SK-N-SH (cell line): Measurements from ENCODE around the gene CISD2. TPM values are rescaled to one million over a fixed set of nuclear protein-coding genes. Genes with fewer than 3 reads are reported as not detected.
A peak's percentile ranks its signal among the peaks of the same experiment; 100 is the strongest.

ENCODE experiments used
- CTCF ChIA-PET: fragments of 300-600, 350-600 bp; formaldehyde crosslinking; extraction: SDS; loops from one replicate; lab custom pipeline; 2021; lab: Yijun Ruan, JAX
- POLR2A ChIA-PET: fragments of 350-600 bp; sonication (Branson Sonifier 250); formaldehyde crosslinking; extraction: SDS; loops from one replicate; lab custom pipeline; 2020; ENCODE audit warnings: antibody characterized with exemption, inconsistent platforms; lab: Yijun Ruan, JAX
- DNase-seq: peaks from one replicate; pipeline ENCODE4 v3.0.0; 2012
- H2AFZ ChIP-seq: fragments of 200-600 bp; sonication (generic); 2 replicates; pipeline ENCODE4 v1.8.1; 2016; ENCODE audit warnings: antibody characterized with exemption, mild to moderate bottlenecking, low read depth
- H3F3A ChIP-seq: fragments of 200-600 bp; sonication (generic); replicated peaks from 2 replicates; pipeline ENCODE3; 2016; ENCODE audit warnings: antibody characterized with exemption, mild to moderate bottlenecking; ENCODE audit not compliant: insufficient read depth
- H3K27ac ChIP-seq, 2 experiments: fragments of 200-500 bp in 1 of 2; fragments of 200-600 bp in 1 of 2; sonication (Bioruptor generic) in 1 of 2; sonication (generic), shearing (Covaris generic) in 1 of 2; 2 replicates each; pipeline versions ENCODE4 v1.5.1 to v1.6.1; 2014 to 2016; ENCODE audit warnings: low read depth in 2 of 2, inconsistent platforms in 1 of 2, low read length in 1 of 2, mild to moderate bottlenecking in 1 of 2, mixed read lengths in 1 of 2
- H3K27me3 ChIP-seq: fragments of 200-600 bp; sonication (generic), shearing (Covaris generic); 2 replicates; pipeline ENCODE4 v1.6.1; 2016; ENCODE audit warnings: mixed run types; ENCODE audit not compliant: insufficient read depth
- H3K36me3 ChIP-seq, 2 experiments: fragments of 200-500 bp in 1 of 2; fragments of 200-600 bp in 1 of 2; sonication (Bioruptor generic) in 1 of 2; sonication (generic) in 1 of 2; replicated peaks in 1 of 2; 2 replicates each; pipeline versions ENCODE3 to v1.5.1; 2014 to 2016; ENCODE audit warnings: low read length in 1 of 2, mild to moderate bottlenecking in 1 of 2; ENCODE audit not compliant: insufficient read depth in 2 of 2, control insufficient read depth in 1 of 2
- H3K4me1 ChIP-seq, 2 experiments: fragments of 200-500 bp in 1 of 2; fragments of 200-600 bp in 1 of 2; sonication (Bioruptor generic) in 1 of 2; sonication (generic), shearing (Covaris generic) in 1 of 2; 2 replicates each; pipeline versions ENCODE4 v1.5.1 to v1.6.1; 2014 to 2016; ENCODE audit warnings: low read depth in 1 of 2, low read length in 1 of 2, mixed run types in 1 of 2; ENCODE audit not compliant: insufficient read depth in 2 of 2, control insufficient read depth in 1 of 2
- H3K4me2 ChIP-seq: fragments of 200-600 bp; sonication (generic), shearing (Covaris generic); 2 replicates; pipeline ENCODE4 v1.6.1; 2017; ENCODE audit warnings: mixed run types
- H3K4me3 ChIP-seq, 2 experiments: fragments of 200-500 bp in 1 of 2; fragments of 200-600 bp in 1 of 2; sonication (Bioruptor generic) in 1 of 2; sonication (generic), shearing (Covaris generic) in 1 of 2; 2 replicates each; pipeline versions ENCODE4 v1.5.1 to v1.8.1; 2014 to 2016; ENCODE audit warnings: low read depth in 2 of 2, inconsistent platforms in 1 of 2, low read length in 1 of 2, mild to moderate bottlenecking in 1 of 2, mixed read lengths in 1 of 2, moderate library complexity in 1 of 2
- H3K79me2 ChIP-seq: fragments of 200-600 bp; sonication (generic); 2 replicates; pipeline ENCODE4 v1.8.1; 2017; ENCODE audit warnings: mild to moderate bottlenecking; ENCODE audit not compliant: insufficient read depth
- H3K9ac ChIP-seq: fragments of 200-600 bp; sonication (generic); 2 replicates; pipeline ENCODE4 v1.6.1; 2017; ENCODE audit warnings: mixed run types
- H3K9me2 ChIP-seq: fragments of 200-600 bp; sonication (generic); 2 replicates; pipeline ENCODE4 v1.6.1; 2017; ENCODE audit warnings: mixed run types
- H3K9me3 ChIP-seq: fragments of 200-600 bp; sonication (generic); 2 replicates; pipeline ENCODE4 v1.6.1; 2017; ENCODE audit warnings: mixed run types, mild to moderate bottlenecking, moderate library complexity
- H4K20me1 ChIP-seq: fragments of 200-600 bp; sonication (generic); 2 replicates; pipeline ENCODE4 v1.6.1; 2017; ENCODE audit warnings: mild to moderate bottlenecking, mixed run types; ENCODE audit not compliant: insufficient read depth
- CHD2 ChIP-seq: fragments of 150-350 bp; IDR thresholded peaks from 2 replicates; pipeline ENCODE4 v1.6.1; 2018; ENCODE audit warnings: low read length; ENCODE audit not compliant: partially characterized antibody
- ELF1 ChIP-seq: IDR thresholded peaks from 2 replicates; pipeline ENCODE4 v1.4.0; 2012
- FOSL2 ChIP-seq: IDR thresholded peaks from 2 replicates; pipeline ENCODE4 v1.4.0; 2012; ENCODE audit warnings: low read depth, mild to moderate bottlenecking, moderate library complexity, borderline replicate concordance
- FOXJ3 ChIP-seq: sonication (generic); formaldehyde crosslinking; IDR thresholded peaks from 2 replicates; pipeline ENCODE4 v1.5.1; 2020; ENCODE audit warnings: mild to moderate bottlenecking, missing genetic modification reagents
- MXI1 ChIP-seq: IDR thresholded peaks from 2 replicates; pipeline ENCODE4 v1.6.1; 2012; ENCODE audit warnings: mild to moderate bottlenecking, low read depth, low read length, improper control_type of control experiment
- PBX3 ChIP-seq: IDR thresholded peaks from 2 replicates; pipeline ENCODE4; 2012
- RCOR1 ChIP-seq: fragments of 150-350 bp; IDR thresholded peaks from 2 replicates; pipeline ENCODE4 v1.6.1; 2017; ENCODE audit warnings: antibody characterized with exemption, low read length
- REST ChIP-seq: IDR thresholded peaks from 2 replicates; pipeline ENCODE4 v1.6.1; 2012; ENCODE audit warnings: mild to moderate bottlenecking, low read depth, low read length, moderate library complexity
- RFX5 ChIP-seq: IDR thresholded peaks from 2 replicates; pipeline ENCODE4 v1.6.1; 2012; ENCODE audit warnings: mild to moderate bottlenecking, improper control_type of control experiment, low read length
- TEAD4 ChIP-seq: IDR thresholded peaks from 2 replicates; pipeline ENCODE4 v1.4.0; 2012; ENCODE audit warnings: mild to moderate bottlenecking, borderline replicate concordance; ENCODE audit not compliant: insufficient read depth
- USF1 ChIP-seq: IDR thresholded peaks from 2 replicates; pipeline ENCODE4 v1.4.0; 2012; ENCODE audit warnings: low read depth, borderline replicate concordance
- USF2 ChIP-seq: fragments of 150-350 bp; IDR thresholded peaks from 2 replicates; pipeline ENCODE4 v1.6.1; 2017; ENCODE audit warnings: antibody characterized with exemption, low read length, low read depth, borderline replicate concordance
- WGBS: methylation state at CpG from one replicate; pipeline ENCODE4 v1.1.6; 2017; ENCODE audit warnings: low lambda C conversion rate; 5-methylcytosine and 5-hydroxymethylcytosine counted together
- polyA plus RNA-seq, 3 experiments: library from polyadenylated mRNA; depleted of rRNA; stranded (reverse); fragments of >200 nt; gene quantifications; 2 replicates each; pipeline ENCODE4 v1.2.3, GENCODE V29; 2012

Gene CISD2
- polyA plus RNA-seq, 1 of the 3 experiments (the other 2 are of a cell fraction) = 21.4 TPM

GRCh38 chr4:102823464-102823863, 45.3 kb upstream of the CISD2 start:
- Histone ChIP-seq H3K4me2 (peak overlapping the region; percentile 95), H2AFZ (no peak overlapping the region), H3K9ac (no peak overlapping the region), H3K4me1 (peaks cover 17 to 44% of the 10 kb centered on the region in 2 experiments), H3K27me3 (no peaks in the 10 kb centered on the region), H3K9me3 (no peaks in the 10 kb centered on the region), H3F3A (peaks cover 31% of the 10 kb centered on the region), H3K4me3 (peak overlapping the region; percentile 84 to 92; a peak in 2 of 4 replicates), H4K20me1 (peaks cover 82% of the 10 kb centered on the region), H3K36me3 (peaks cover 33 to 48% of the 10 kb centered on the region in 2 experiments), H3K27ac (peak overlapping the region in 1 of 2 experiments; percentile 100; a peak in 1 of 4 replicates), H3K9me2 (no peaks in the 10 kb centered on the region), H3K79me2 (peaks cover 83% of the 10 kb centered on the region)
- DNase-seq = no peak
- WGBS = 48% methylated on average over 4 of the region's 4 CpGs
- no peak for TF ChIP-seq MXI1
- no peak for TF ChIP-seq TEAD4
- no peak for TF ChIP-seq USF1
- no peak for TF ChIP-seq RFX5
- no peak for TF ChIP-seq USF2
- TF ChIP-seq RCOR1 = no peak
- TF ChIP-seq PBX3 = no peak
- no peak for TF ChIP-seq FOSL2
- no peak for TF ChIP-seq REST
- TF ChIP-seq CHD2 = no peak
- TF ChIP-seq FOXJ3 = no peak
- TF ChIP-seq ELF1 = no peak
- ChIA-PET POLR2A (interaction anchor here (1.2 kb wide), 1 partner anchor 11 kb away, joined by 5 read pairs; no protein-coding TSS in a partner anchor), CTCF (no interaction called here)
